HCT116 (cell line): ENCODE results near the gene LRRC51. TPM values are rescaled to one million over a fixed set of nuclear protein-coding genes. Genes with fewer than 3 reads are reported as not detected.

Experiments used
- ATAC-seq: fragments of 200-7000 bp; cut with Tn5 transposase; 2 replicates; pipeline ENCODE4 v1.9.1; 2020; ENCODE audit warnings: mild to moderate bottlenecking, moderate library complexity
- BruUV-seq: library from RNA; stranded (reverse); fragments of 400-500 nt; replicated peaks from 2 replicates; lab custom pipeline; 2021; lab: Mats Ljungman, UMichigan
- CTCF ChIA-PET: fragments of 300-600 bp; sonication (Branson Sonifier 250); formaldehyde crosslinking; loops from one replicate; lab custom pipeline; 2021; ENCODE audit warnings: antibody characterized with exemption; lab: Charles Lee
- POLR2A ChIA-PET: fragments of 300-600, 350-600 bp; sonication (Branson Sonifier 250); formaldehyde crosslinking; loops from one replicate; lab custom pipeline; 2021; ENCODE audit warnings: antibody characterized with exemption; lab: Charles Lee
- RAD21 ChIA-PET, 2 experiments: fragments of 300-600 bp; sonication (Branson Sonifier 250); formaldehyde crosslinking; loops; one replicate each; lab custom pipeline; 2023; ENCODE audit warnings: low total read pairs in 2 of 2; ENCODE audit not compliant: uncharacterized antibody in 2 of 2, unreplicated experiment in 2 of 2, low non-redundant PET in 1 of 2; lab: Charles Lee
- DNase-seq: peaks from one replicate; pipeline ENCODE4 v3.0.0-alpha.2; 2010; ENCODE audit warnings: low read depth, low spot score
- H2AFZ ChIP-seq: fragments of 200-600 bp; shearing (Covaris generic), sonication (generic); 2 replicates; pipeline ENCODE4 v1.6.1; 2017; ENCODE audit warnings: low read depth, mixed run types, mixed read lengths, antibody characterized with exemption, low read length; ENCODE audit not compliant: poor library complexity, severe bottlenecking
- H3K27ac ChIP-seq: 2 replicates; pipeline ENCODE4 v1.5.1; 2012; ENCODE audit warnings: low read depth, low read length
- H3K27me3 ChIP-seq: fragments of 200-600 bp; sonication (generic); 2 replicates; pipeline ENCODE4 v1.6.1; 2016; ENCODE audit warnings: mixed run types, low read length, mixed read lengths; ENCODE audit not compliant: insufficient read depth
- H3K36me3 ChIP-seq, 2 experiments: fragments of 200-500 bp in 1 of 2; fragments of 200-600 bp in 1 of 2; sonication (Bioruptor generic) in 1 of 2; sonication (generic) in 1 of 2; 2 replicates each; pipeline versions ENCODE4 v1.5.1 to v1.6.1; 2014 to 2016; ENCODE audit warnings: low read length in 2 of 2, inconsistent platforms in 1 of 2, mixed read lengths in 1 of 2, mixed run types in 1 of 2; ENCODE audit not compliant: insufficient read depth in 2 of 2, control insufficient read depth in 1 of 2
- H3K4me1 ChIP-seq, 2 experiments: fragments of 200-600 bp in 1 of 2; sonication (generic) in 1 of 2; 2 replicates each; pipeline versions ENCODE4 v1.5.1 to v1.6.1; 2012 to 2017; ENCODE audit warnings: low read length in 2 of 2, inconsistent platforms in 1 of 2, mild to moderate bottlenecking in 1 of 2, mixed read lengths in 1 of 2, mixed run types in 1 of 2, moderate library complexity in 1 of 2; ENCODE audit not compliant: insufficient read depth in 2 of 2, control insufficient read depth in 1 of 2
- H3K4me2 ChIP-seq: fragments of 200-600 bp; sonication (generic); 2 replicates; pipeline ENCODE4 v1.6.1; 2017; ENCODE audit warnings: mixed run types, low read length, mixed read lengths
- H3K4me3 ChIP-seq, 2 experiments: fragments of 200-600 bp in 1 of 2; sonication (generic) in 1 of 2; replicated peaks in 1 of 2; 2 replicates each; pipeline ENCODE4 v1.5.1; 2011 to 2016; ENCODE audit warnings: low read length in 2 of 2, control low read depth in 1 of 2, low read depth in 1 of 2, mild to moderate bottlenecking in 1 of 2, mixed read lengths in 1 of 2, mixed run types in 1 of 2
- H3K79me2 ChIP-seq: fragments of 200-600 bp; sonication (generic); 2 replicates; pipeline ENCODE4 v1.6.1; 2017; ENCODE audit warnings: mild to moderate bottlenecking, mixed run types, low read length, moderate library complexity, mixed read lengths; ENCODE audit not compliant: insufficient read depth
- H3K9ac ChIP-seq: fragments of 200-600 bp; sonication (generic); 2 replicates; pipeline ENCODE4 v1.6.1; 2016; ENCODE audit warnings: low read length, mixed read lengths
- H3K9me2 ChIP-seq: fragments of 200-600 bp; sonication (generic), shearing (Covaris generic); 2 replicates; pipeline ENCODE4 v1.6.1; 2017; ENCODE audit warnings: mixed run types, mild to moderate bottlenecking, moderate library complexity; ENCODE audit not compliant: insufficient read depth
- H3K9me3 ChIP-seq, 2 experiments: fragments of 200-500 bp in 1 of 2; fragments of 200-600 bp in 1 of 2; sonication (Bioruptor generic) in 1 of 2; sonication (generic) in 1 of 2; 2 replicates each; pipeline ENCODE4 v1.6.1; 2014 to 2017; ENCODE audit warnings: low read length in 2 of 2, mixed read lengths in 2 of 2, inconsistent platforms in 1 of 2, low read depth in 1 of 2, mild to moderate bottlenecking in 1 of 2, mixed run types in 1 of 2, moderate library complexity in 1 of 2; ENCODE audit not compliant: control insufficient read depth in 1 of 2, insufficient read depth in 1 of 2
- H4K20me1 ChIP-seq: fragments of 200-600 bp; sonication (generic), shearing (Covaris generic); 2 replicates; pipeline ENCODE4 v1.6.1; 2017; ENCODE audit warnings: mixed run types, mild to moderate bottlenecking, moderate library complexity; ENCODE audit not compliant: insufficient read depth
- ELF1 ChIP-seq: IDR thresholded peaks from 2 replicates; pipeline ENCODE4 v1.6.1; 2012; ENCODE audit warnings: low read depth, borderline replicate concordance
- POLR2A ChIP-seq: IDR thresholded peaks from 2 replicates; pipeline ENCODE4 v1.7.0; 2011; ENCODE audit warnings: borderline replicate concordance; ENCODE audit not compliant: insufficient read depth, insufficient read length; ENCODE audit errors: extremely low read depth
- POLR2AphosphoS5 ChIP-seq: IDR thresholded peaks from 2 replicates; pipeline ENCODE4 v1.6.1; 2011; ENCODE audit warnings: mild to moderate bottlenecking, low read depth, low read length, moderate library complexity
- SIN3A ChIP-seq: IDR thresholded peaks from 2 replicates; pipeline ENCODE4 v1.6.1; 2012; ENCODE audit warnings: low read depth
- SRF ChIP-seq: IDR thresholded peaks from 2 replicates; pipeline ENCODE4 v1.6.1; 2012; ENCODE audit warnings: low read depth
- TCF7L2 ChIP-seq: IDR thresholded peaks from 2 replicates; pipeline ENCODE4 v1.7.0; 2011; ENCODE audit warnings: borderline replicate concordance, inconsistent platforms; ENCODE audit not compliant: insufficient read depth, insufficient read length; ENCODE audit errors: extremely low read depth
- ZFX ChIP-seq: fragments of 450-650 bp; IDR thresholded peaks from 2 replicates; pipeline ENCODE4 v1.6.1; 2017
- ZNF274 ChIP-seq: fragments of 200-500 bp; sonication (Bioruptor generic); IDR thresholded peaks from 2 replicates; pipeline ENCODE4 v1.6.1; 2014; ENCODE audit warnings: mild to moderate bottlenecking, low read depth, low read length, inconsistent platforms
- intact Hi-C: fragments of 100-400 bp; cut with micrococcal nuclease; formaldehyde crosslinking; loops from 2 replicates; pipeline ENCODE4 v1.10.0; 2022
- total RNA-seq: library from RNA; stranded (reverse); gene quantifications from one replicate; pipeline ENCODE4 v1.2.1, GENCODE V29; 2021; ENCODE audit not compliant: unreplicated experiment
- TF ChIP-seq, protein P1 (sequence below): IDR thresholded peaks from 2 replicates; pipeline ENCODE4 v1.6.1; 2012; ENCODE audit warnings: low read depth
- TF ChIP-seq, protein P2 (sequence below): IDR thresholded peaks from 2 replicates; pipeline ENCODE4 v1.6.1; 2012

Gene LRRC51
- total RNA-seq, 1 experiment from 2014 or later, result 10.8 TPM

DNA sequence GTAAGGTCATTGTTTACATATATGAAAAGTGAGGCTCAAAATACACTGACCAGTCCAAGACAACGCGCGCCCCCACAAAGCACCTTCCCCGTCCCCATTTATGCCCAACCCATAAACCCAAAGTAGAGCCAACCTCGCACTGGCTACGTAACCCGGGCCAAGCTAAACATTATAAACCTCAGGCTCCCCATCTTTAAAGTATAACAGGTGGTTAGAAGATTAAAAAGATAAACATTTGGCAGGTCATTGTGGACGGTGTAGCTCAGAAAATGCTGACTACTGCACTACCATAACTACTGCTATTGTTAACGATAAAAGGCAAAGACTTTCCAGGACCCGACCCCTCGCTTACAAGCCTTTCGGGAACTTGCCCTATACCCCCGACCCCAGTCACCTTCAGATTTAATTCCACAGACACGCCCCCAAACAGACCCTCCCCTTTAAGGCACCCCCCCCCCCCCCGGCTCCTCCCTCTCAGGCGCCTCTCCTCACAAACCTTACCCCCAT is 778 bp upstream of the LRRC51 start:
- BruUV-seq, result TSS peak; percentile 46
- Histone ChIP-seq H3K27ac (peak overlapping the region; percentile 59), H3K36me3 (peaks cover 0 to 3% of the 10 kb centered on the region in 2 experiments; a peak in 1 of 4 replicates), H3K79me2 (peaks cover 53% of the 10 kb centered on the region), H2AFZ (no peak overlapping the region), H3K4me2 (peak overlapping the region; percentile 90), H3K27me3 (no peaks in the 10 kb centered on the region), H3K9ac (peak overlapping the region; percentile 83), H3K9me3 (no peaks in the 10 kb centered on the region), H3K4me3 (peak overlapping the region; percentile 89 to 92), H3K9me2 (no peaks in the 10 kb centered on the region), H4K20me1 (no peaks in the 10 kb centered on the region; the same call in 1 of the 2 replicates), H3K4me1 (peaks cover 2 to 36% of the 10 kb centered on the region in 2 experiments; a peak in 3 of 4 replicates)
- ChIA-PET CTCF (no interaction called here), RAD21 (no interaction called here), POLR2A (interaction anchor here (0.8 kb wide), 1 partner anchor 1594 kb away, joined by 3 read pairs; no protein-coding TSS in a partner anchor)
- TF ChIP-seq, protein P1, sequence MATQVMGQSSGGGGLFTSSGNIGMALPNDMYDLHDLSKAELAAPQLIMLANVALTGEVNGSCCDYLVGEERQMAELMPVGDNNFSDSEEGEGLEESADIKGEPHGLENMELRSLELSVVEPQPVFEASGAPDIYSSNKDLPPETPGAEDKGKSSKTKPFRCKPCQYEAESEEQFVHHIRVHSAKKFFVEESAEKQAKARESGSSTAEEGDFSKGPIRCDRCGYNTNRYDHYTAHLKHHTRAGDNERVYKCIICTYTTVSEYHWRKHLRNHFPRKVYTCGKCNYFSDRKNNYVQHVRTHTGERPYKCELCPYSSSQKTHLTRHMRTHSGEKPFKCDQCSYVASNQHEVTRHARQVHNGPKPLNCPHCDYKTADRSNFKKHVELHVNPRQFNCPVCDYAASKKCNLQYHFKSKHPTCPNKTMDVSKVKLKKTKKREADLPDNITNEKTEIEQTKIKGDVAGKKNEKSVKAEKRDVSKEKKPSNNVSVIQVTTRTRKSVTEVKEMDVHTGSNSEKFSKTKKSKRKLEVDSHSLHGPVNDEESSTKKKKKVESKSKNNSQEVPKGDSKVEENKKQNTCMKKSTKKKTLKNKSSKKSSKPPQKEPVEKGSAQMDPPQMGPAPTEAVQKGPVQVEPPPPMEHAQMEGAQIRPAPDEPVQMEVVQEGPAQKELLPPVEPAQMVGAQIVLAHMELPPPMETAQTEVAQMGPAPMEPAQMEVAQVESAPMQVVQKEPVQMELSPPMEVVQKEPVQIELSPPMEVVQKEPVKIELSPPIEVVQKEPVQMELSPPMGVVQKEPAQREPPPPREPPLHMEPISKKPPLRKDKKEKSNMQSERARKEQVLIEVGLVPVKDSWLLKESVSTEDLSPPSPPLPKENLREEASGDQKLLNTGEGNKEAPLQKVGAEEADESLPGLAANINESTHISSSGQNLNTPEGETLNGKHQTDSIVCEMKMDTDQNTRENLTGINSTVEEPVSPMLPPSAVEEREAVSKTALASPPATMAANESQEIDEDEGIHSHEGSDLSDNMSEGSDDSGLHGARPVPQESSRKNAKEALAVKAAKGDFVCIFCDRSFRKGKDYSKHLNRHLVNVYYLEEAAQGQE, result no peak
- intact Hi-C loops, result loop anchor here (1.0 to 5.0 kb wide), 2 partner anchors 23 to 38 kb away; partner anchors contain the start of gene LAMTOR1
- DNase-seq (no peak), ATAC-seq (peak; percentile 52; the same call in 1 of the 2 replicates)

DNA sequence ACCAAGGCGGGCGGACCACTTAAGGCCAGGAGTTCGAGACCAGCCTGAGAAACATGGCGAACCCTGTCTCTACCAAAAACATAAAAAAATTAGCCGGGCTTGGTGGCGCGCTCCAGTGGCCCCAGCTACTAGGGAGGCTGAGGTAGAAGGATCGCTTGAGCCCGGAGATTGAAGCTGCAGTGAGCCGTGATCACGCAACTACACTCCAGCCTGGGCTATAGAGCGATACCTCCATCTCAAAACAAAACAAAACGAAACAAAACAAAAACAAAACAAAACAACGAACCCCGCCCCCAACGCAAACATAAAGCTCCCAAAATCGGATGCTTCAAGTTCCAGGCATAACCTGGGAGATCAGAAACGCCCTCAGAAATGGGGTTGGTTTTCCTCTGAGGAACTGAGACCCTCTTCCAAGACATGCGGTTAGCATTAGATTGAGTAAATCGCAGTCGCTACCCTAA is 564 bp downstream of the LRRC51 start:
- Histone ChIP-seq H2AFZ (no peak overlapping the region), H3K9me3 (no peaks in the 10 kb centered on the region), H3K36me3 (no peaks in the 10 kb centered on the region), H3K4me2 (peak overlapping the region; percentile 90), H3K9me2 (no peaks in the 10 kb centered on the region), H4K20me1 (no peaks in the 10 kb centered on the region; the same call in 1 of the 2 replicates), H3K9ac (peak overlapping the region; percentile 83), H3K27ac (peak overlapping the region; percentile 68), H3K4me3 (peak overlapping the region; percentile 89 to 92), H3K4me1 (peaks cover 2 to 27% of the 10 kb centered on the region in 2 experiments; a peak in 3 of 4 replicates), H3K27me3 (no peaks in the 10 kb centered on the region), H3K79me2 (peaks cover 39% of the 10 kb centered on the region)
- POLR2A ChIA-PET, result no interaction called here
- no peak for ATAC-seq
- RAD21 ChIA-PET, result no interaction called here
- CTCF ChIA-PET, result interaction anchor here (1.8 kb wide), 1 partner anchor 56 kb away, joined by 6 read pairs; no protein-coding TSS in a partner anchor
- BruUV-seq, result TSS peak; percentile 68
- intact Hi-C loops, result no loop called here
- no peak for DNase-seq
- TF ChIP-seq, protein P2, sequence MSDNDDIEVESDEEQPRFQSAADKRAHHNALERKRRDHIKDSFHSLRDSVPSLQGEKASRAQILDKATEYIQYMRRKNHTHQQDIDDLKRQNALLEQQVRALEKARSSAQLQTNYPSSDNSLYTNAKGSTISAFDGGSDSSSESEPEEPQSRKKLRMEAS, result no peak
- TF ChIP-seq ELF1 (no peak), TCF7L2 (no peak), SIN3A (no peak), POLR2AphosphoS5 (no peak), ZNF274 (no peak), ZFX (no peak), POLR2A (no peak), SRF (no peak)
- TF ChIP-seq, protein P1, result no peak
